HG03457 (cell line): Measurements from ENCODE around the gene NUFIP2.
"Not testable (repeated sequence)": the region's sequence is repeated elsewhere in the genome, so short reads cannot be mapped to it uniquely, and the experiment has no call there.

Source experiments
- ATAC-seq: cut with Tn5 transposase; IDR thresholded peaks from one replicate; pipeline ENCODE4 v1.9.1; 2021; ENCODE audit warnings: moderate number of reproducible peaks; ENCODE audit not compliant: unreplicated experiment

Gene NUFIP2

GRCh38 chr17:29293890-29294579 is at the start of gene NUFIP2:
Gene NUFIP2 (minus strand): TSS chr17:29294148. CDS start chr17:29294059, 89 bp downstream.
- peak; percentile 59 for ATAC-seq

GRCh38 chr17:29342158-29342765 is 48.3 kb upstream of the NUFIP2 start:
- ATAC-seq: no peak

- no peak for ATAC-seq
Measured at GRCh38 chr17:29341726-29342125, 47.8 kb upstream of the NUFIP2 start.

- not testable (repeated sequence) for ATAC-seq
Measured at GRCh38 chr17:29339016-29339415, 45.1 kb upstream of the NUFIP2 start.

GRCh38 chr17:29331708-29332085 is 37.7 kb upstream of the NUFIP2 start:
- no peak for ATAC-seq

GRCh38 chr17:29331075-29331707 is 37.2 kb upstream of the NUFIP2 start:
- no peak for ATAC-seq

GRCh38 chr17:29327412-29327811 is 33.5 kb upstream of the NUFIP2 start:
- ATAC-seq: no peak

GRCh38 chr17:29326023-29326813 is 32.3 kb upstream of the NUFIP2 start:
- no peak for ATAC-seq

GRCh38 chr17:29322363-29322762 is 28.4 kb upstream of the NUFIP2 start:
- ATAC-seq: no peak

- no peak for ATAC-seq
Measured at GRCh38 chr17:29303386-29303785, 9.4 kb upstream of the NUFIP2 start.

GRCh38 chr17:29299031-29299430 is 5.1 kb upstream of the NUFIP2 start:
- no peak for ATAC-seq

- ATAC-seq: no peak
Measured at GRCh38 chr17:29295420-29295819, 1.5 kb upstream of the NUFIP2 start.

- no peak for ATAC-seq
Measured at GRCh38 chr17:29294580-29294900, 592 bp upstream of the NUFIP2 start.

- no peak for ATAC-seq
Measured at GRCh38 chr17:29292992-29293889, 707 bp downstream of the NUFIP2 start.

- no peak for ATAC-seq
Measured at GRCh38 chr17:29292071-29292991, 1.6 kb downstream of the NUFIP2 start.

- no peak for ATAC-seq
Measured at GRCh38 chr17:29291163-29291752, 2.7 kb downstream of the NUFIP2 start.

- ATAC-seq: no peak
Measured at GRCh38 chr17:29289852-29290251, 4.1 kb downstream of the NUFIP2 start.

- no peak for ATAC-seq
Measured at GRCh38 chr17:29283961-29284360, 10.0 kb downstream of the NUFIP2 start.

- no peak for ATAC-seq
Measured at GRCh38 chr17:29283496-29283895, 10.5 kb downstream of the NUFIP2 start.
